Activated naive CD8-positive, alpha-beta T cell treated with anti-CD3 and anti-CD28 coated beads for 36 hours (primary cell): ENCODE results near the gene SRGN. TPM values are rescaled to one million over a fixed set of nuclear protein-coding genes. Genes with fewer than 3 reads are reported as not detected.
"Not testable (repeated sequence)": the region's sequence is repeated elsewhere in the genome, so short reads cannot be mapped to it uniquely, and the experiment has no call there.

Experiments
- DNase-seq: peaks from one replicate; pipeline ENCODE4 v3.0.0; 2021
- H3K27ac Mint-ChIP-seq: one replicate; pipeline ENCODE4 v1.8.0; 2022; ENCODE audit warnings: mild to moderate bottlenecking, moderate library complexity, mixed read lengths
- H3K27me3 Mint-ChIP-seq: one replicate; pipeline ENCODE4 v1.8.0; 2022; ENCODE audit warnings: mild to moderate bottlenecking, mixed read lengths
- H3K36me3 Mint-ChIP-seq: one replicate; pipeline ENCODE4 v1.8.0; 2021; ENCODE audit warnings: mild to moderate bottlenecking, mixed read lengths
- H3K4me1 Mint-ChIP-seq: one replicate; pipeline ENCODE4 v1.8.0; 2021; ENCODE audit warnings: mixed read lengths
- H3K4me3 Mint-ChIP-seq: one replicate; pipeline ENCODE4 v1.8.0; 2022; ENCODE audit warnings: mild to moderate bottlenecking, moderate library complexity, mixed read lengths
- H3K9me3 Mint-ChIP-seq: one replicate; pipeline ENCODE4 v1.8.0; 2022; ENCODE audit warnings: mixed read lengths
- total RNA-seq, 2 experiments: library from RNA; stranded (reverse); gene quantifications; one replicate each; pipeline ENCODE4 v1.2.3, GENCODE V29; 2021

SRGN gene
- total RNA-seq, 2 experiments from 2014 or later: 264 to 278 TPM

DNA sequence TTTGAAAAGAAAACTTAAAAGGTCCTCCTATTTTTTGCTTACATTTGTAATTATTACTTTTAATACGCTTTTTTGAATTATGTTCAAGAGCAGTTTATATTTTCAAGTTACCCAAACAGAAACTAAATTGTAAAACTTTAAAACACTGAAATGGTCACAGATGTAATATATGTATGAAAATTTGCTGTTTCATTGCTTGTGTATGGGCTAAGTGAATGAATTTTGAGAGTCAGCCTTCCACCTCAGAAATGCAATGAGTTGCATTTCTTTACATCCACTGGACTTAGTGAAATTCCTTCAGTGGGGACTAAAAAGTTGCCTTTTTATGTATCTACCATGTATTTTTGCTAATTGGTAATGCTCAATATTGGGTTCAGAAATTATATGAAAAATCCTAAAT, 37.7 kb downstream of the SRGN start:
- Mint-ChIP-seq H3K36me3 (no peaks in the 10 kb centered on the region), H3K27ac (no peak overlapping the region), H3K4me3 (peak overlapping the region; percentile 94)

DNA sequence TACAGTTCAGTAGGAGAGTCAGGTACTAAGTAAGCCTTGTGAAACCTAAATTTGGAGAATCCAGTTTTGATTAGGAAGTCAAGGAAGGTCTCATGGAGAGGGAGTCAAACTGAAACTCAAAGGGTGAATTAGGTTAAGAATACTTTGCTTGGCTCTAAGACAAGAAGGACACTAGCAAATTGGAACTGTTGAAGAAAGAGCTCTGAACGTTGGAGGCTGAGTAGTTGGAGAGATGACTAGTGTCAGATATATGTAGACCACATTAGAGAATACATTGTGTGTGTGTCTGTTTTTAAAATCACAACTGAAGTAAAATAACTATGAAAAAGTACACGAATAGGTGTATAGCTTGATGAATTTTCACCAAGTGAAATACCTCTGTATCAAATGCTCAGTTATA, 42.3 kb downstream of the SRGN start:
- peaks cover 27% of the 10 kb centered on the region for H3K4me1 Mint-ChIP-seq
- no peak overlapping the region for H3K27ac Mint-ChIP-seq
- no peaks in the 10 kb centered on the region for H3K9me3 Mint-ChIP-seq
- H3K27me3 Mint-ChIP-seq: no peaks in the 10 kb centered on the region
- no peak for DNase-seq
- H3K4me3 Mint-ChIP-seq: no peak overlapping the region
- H3K36me3 Mint-ChIP-seq: no peaks in the 10 kb centered on the region

More for the DNA sequence above, 37.7 kb downstream of the SRGN start:
- DNase-seq: no peak
- peaks cover 33% of the 10 kb centered on the region for H3K4me1 Mint-ChIP-seq
- H3K27me3 Mint-ChIP-seq: no peaks in the 10 kb centered on the region
- H3K9me3 Mint-ChIP-seq: no peaks in the 10 kb centered on the region

DNA sequence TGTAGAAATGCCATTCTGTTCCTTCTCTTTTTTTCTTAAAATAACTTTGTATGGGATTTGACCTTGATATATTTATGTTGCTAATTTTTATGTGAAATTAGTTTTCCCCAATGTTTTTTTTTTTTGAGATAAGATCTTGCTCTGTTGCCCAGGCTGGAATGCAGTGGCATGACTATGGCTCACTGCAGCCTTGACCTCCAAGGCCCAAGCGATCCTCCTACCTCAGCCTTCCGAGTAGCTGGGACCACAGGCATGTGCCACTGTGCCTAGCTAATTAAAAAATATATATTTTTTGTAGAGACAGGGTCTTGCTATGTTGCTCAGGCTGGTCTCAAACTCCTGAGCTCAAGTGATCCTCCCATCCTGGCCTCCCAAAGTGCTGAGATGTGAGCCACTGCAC, 52.1 kb downstream of the SRGN start:
- H3K27ac Mint-ChIP-seq: no peak overlapping the region
- no peaks in the 10 kb centered on the region for H3K9me3 Mint-ChIP-seq
- H3K36me3 Mint-ChIP-seq: peaks cover 2% of the 10 kb centered on the region
- no peak overlapping the region for H3K4me3 Mint-ChIP-seq
- H3K27me3 Mint-ChIP-seq: no peaks in the 10 kb centered on the region
- DNase-seq: no peak
- H3K4me1 Mint-ChIP-seq: peaks cover 5% of the 10 kb centered on the region

DNA sequence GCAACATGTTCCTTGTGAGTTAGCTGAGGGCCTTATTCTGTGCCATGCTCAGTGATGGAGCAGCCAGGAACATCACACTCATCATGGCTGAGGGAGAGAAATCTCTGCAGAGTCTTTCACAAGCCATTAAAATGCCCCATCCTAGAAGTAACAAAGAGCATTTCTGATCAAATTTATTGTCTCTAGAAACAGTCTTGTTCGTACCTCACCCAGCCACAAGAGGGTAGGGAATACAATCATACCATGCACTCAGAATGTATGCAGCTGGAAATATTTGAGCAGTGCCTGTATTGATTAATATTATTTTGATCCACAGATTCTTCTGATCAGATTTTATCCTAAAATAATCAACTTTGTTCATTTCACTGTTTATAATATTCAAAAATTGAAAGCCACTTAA, 53.4 kb downstream of the SRGN start:
- Mint-ChIP-seq H3K4me3 (no peak overlapping the region), H3K27me3 (no peaks in the 10 kb centered on the region), H3K4me1 (peaks cover 5% of the 10 kb centered on the region), H3K27ac (no peak overlapping the region), H3K36me3 (peaks cover 3% of the 10 kb centered on the region), H3K9me3 (no peaks in the 10 kb centered on the region)
- DNase-seq: no peak

DNA sequence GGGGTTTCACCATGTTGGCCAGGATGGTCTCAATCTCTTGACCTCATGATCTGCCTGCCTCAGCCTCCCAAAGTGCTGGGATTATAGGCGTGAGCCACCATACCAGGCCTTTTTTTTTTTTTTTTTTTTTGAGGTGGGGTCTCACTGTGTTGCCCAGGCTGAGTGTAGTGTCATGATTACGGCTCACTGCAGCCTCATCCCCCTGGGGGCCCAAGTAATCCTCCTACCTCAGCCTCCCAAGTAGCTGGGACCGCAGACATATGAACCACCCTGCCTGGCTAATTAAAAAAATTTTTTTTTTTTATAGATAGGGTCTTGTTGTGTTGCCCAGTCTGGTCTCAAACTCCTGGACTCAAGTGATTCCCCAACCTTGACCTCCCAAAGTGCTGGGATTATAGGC, 54.2 kb downstream of the SRGN start:
- not testable (repeated sequence) for H3K27me3 Mint-ChIP-seq, H3K4me3 Mint-ChIP-seq, H3K27ac Mint-ChIP-seq, H3K36me3 Mint-ChIP-seq, DNase-seq, H3K9me3 Mint-ChIP-seq
- H3K4me1 Mint-ChIP-seq: peaks cover 11% of the 10 kb centered on the region

DNA sequence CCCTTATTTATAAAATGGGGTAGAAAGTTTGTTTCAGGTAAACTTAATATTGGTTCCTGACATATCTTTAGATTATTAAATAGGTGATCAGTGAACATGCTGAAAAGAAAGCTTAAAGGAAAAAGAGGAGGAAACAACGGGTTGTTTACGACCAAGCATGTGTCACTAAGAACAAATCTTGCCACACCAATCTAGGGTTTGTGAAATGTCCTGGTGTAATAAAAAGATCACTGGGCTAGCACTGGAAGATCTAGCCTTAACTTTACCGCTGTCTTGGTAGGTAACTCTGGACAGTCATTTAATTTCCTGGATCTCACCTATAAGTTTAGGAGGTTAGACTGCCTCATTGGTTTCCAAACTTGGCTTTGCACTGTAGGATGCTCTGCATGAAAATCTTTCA, 55.1 kb downstream of the SRGN start:
- H3K4me3 Mint-ChIP-seq: no peak overlapping the region
- no peak for DNase-seq
- peaks cover 14% of the 10 kb centered on the region for H3K4me1 Mint-ChIP-seq
- no peaks in the 10 kb centered on the region for H3K27me3 Mint-ChIP-seq
- no peaks in the 10 kb centered on the region for H3K9me3 Mint-ChIP-seq
- peaks cover 3% of the 10 kb centered on the region for H3K36me3 Mint-ChIP-seq
- H3K27ac Mint-ChIP-seq: no peak overlapping the region

DNA sequence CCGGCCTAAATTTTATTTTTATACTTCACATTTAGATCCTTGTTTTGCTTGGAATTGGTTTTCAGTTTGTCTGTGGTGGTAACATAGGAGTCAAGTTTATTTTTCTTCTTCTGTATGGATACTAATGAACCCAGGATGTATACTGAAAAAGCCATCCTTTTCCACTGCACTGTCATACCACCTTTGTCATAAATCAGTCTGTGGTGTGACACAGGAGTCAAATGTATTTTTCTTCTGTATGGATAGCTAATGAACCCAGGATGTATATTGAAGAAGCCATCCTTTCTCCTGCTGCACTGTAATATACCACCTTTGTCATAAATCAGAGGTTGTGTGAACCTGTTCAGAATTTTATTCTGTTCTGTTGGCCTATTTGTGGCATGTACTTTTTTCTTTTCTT, 57.4 kb downstream of the SRGN start:
- Mint-ChIP-seq H3K4me1 (peaks cover 18% of the 10 kb centered on the region), H3K27ac (no peak overlapping the region), H3K36me3 (peaks cover 5% of the 10 kb centered on the region), H3K27me3 (no peaks in the 10 kb centered on the region), H3K4me3 (no peak overlapping the region), H3K9me3 (no peaks in the 10 kb centered on the region)
- no peak for DNase-seq

DNA sequence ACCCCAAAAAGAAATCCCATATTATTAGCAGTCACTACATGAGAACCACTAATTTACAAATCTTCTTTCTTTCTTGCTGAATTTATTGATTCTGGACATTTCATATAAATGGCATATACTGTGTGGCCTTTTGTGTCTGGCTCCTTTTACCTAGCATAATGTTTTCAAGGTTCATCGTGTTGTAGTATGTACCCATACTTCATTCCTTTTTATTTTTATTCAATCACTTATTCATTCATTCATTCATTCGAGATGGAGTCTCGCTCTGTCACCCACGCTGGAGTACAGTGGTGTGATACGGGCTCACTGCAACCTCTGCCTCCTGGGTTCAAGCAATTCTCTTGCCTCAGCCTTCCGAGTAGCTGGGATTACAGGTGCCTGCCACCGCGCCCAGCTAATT, 58.0 kb downstream of the SRGN start:
- Mint-ChIP-seq H3K4me1 (peaks cover 18% of the 10 kb centered on the region), H3K27me3 (no peaks in the 10 kb centered on the region), H3K27ac (no peak overlapping the region), H3K36me3 (peaks cover 6% of the 10 kb centered on the region), H3K9me3 (no peaks in the 10 kb centered on the region), H3K4me3 (no peak overlapping the region)
- no peak for DNase-seq

DNA sequence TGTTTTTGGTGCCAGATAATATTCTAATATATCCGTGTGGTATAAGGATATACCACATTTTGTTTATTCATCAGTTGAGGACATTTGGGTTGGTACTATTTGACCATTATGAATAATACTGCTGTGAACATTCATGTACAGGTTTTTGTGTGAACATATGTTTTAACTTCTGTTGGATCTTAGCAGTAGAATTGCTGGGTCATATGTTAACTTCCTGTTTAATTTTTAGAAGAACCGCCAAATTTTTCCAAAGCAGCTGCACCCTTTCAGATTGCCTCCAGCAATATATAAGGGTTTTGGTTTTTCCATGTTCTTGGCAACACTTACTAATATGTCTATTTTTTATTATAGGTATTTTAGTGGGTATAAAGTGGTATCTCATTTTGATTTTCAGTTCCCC, 58.9 kb downstream of the SRGN start:
- no peaks in the 10 kb centered on the region for H3K27me3 Mint-ChIP-seq
- H3K9me3 Mint-ChIP-seq: no peaks in the 10 kb centered on the region
- H3K36me3 Mint-ChIP-seq: peaks cover 6% of the 10 kb centered on the region
- H3K27ac Mint-ChIP-seq: no peak overlapping the region
- no peak overlapping the region for H3K4me3 Mint-ChIP-seq
- no peak for DNase-seq
- H3K4me1 Mint-ChIP-seq: peaks cover 19% of the 10 kb centered on the region

DNA sequence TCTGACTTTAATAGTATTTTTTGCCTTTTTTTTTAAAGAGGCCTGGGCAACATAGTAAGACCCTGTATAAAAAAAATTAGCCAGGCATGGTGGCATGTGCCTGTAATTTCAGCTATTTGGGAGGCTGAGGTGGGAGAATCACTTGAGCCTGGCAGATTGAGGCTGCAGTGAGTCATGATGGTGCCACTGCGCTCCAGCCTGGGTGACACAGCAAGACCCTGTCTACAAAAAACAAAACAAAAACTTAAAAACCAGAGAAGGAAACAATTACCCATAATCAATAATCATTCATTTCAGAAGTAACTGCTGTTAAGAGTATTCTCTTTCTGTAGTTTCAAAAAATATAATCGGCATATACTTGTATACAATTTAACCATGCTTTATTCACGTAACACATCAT, 64.1 kb downstream of the SRGN start:
- no peaks in the 10 kb centered on the region for H3K27me3 Mint-ChIP-seq
- peaks cover 21% of the 10 kb centered on the region for H3K4me1 Mint-ChIP-seq
- no peak for DNase-seq
- no peaks in the 10 kb centered on the region for H3K9me3 Mint-ChIP-seq
- H3K4me3 Mint-ChIP-seq: no peak overlapping the region
- no peak overlapping the region for H3K27ac Mint-ChIP-seq
- H3K36me3 Mint-ChIP-seq: peaks cover 3% of the 10 kb centered on the region

DNA sequence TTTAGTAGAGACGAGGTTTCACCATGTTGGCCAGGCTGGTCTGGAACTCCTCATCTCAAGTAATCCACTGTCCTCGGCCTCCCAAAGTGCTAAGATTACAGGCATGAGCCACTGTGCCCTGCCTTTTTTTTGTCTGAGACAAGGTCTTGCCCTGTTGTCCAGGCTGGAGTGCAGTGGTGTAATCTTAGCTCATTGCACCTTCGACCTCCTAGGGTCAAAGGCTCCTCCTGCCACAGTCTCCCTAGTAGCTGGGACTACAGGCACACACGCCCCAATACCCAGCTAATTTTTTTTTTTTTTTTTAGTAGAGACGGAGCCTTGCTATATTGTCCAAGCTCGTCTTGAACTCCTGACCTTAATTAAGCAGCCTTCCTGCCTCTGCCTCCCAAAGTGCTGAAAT, 65.3 kb downstream of the SRGN start:
- H3K27me3 Mint-ChIP-seq: no peaks in the 10 kb centered on the region

More for the DNA sequence above, 65.3 kb downstream of the SRGN start:
- Mint-ChIP-seq H3K4me1 (peaks cover 18% of the 10 kb centered on the region), H3K4me3 (no peak overlapping the region), H3K9me3 (no peaks in the 10 kb centered on the region), H3K36me3 (peaks cover 3% of the 10 kb centered on the region), H3K27ac (no peak overlapping the region)
- DNase-seq: no peak

Other genes with a start within 250 kb of the SRGN start
- 10 to 100 TPM; 74.1 to 79.1 TPM for gene DDX50, start 186.8 kb upstream of the SRGN start, total RNA-seq
- gene DDX21, start 131.9 kb upstream of the SRGN start, total RNA-seq: 100 to 1,000 TPM; 306 to 308 TPM
- gene KIFBP, start 99.3 kb upstream of the SRGN start, total RNA-seq: 10 to 100 TPM; 13.3 to 14.1 TPM
- gene VPS26A, start 36.1 kb downstream of the SRGN start, total RNA-seq: 10 to 100 TPM; 38.9 to 39.5 TPM
- gene SUPV3L1, start 92.1 kb downstream of the SRGN start, total RNA-seq: 10 to 100 TPM; 55.6 to 56.6 TPM
- under 1 TPM in 1 of 2 experiments, not detected in 1; 0.28 TPM for gene HKDC1, start 132.2 kb downstream of the SRGN start, total RNA-seq
- gene HK1, start 190.4 kb downstream of the SRGN start, total RNA-seq: 100 to 1,000 TPM; 236 to 244 TPM